H1 (cell line): ENCODE measurements around the gene UBE2A. TPM values are rescaled to one million over a fixed set of nuclear protein-coding genes. Genes with fewer than 3 reads are reported as not detected.

Source experiments
- CTCF ChIA-PET: fragments of 300-600 bp; sonication (Branson Sonifier 250); formaldehyde crosslinking; loops from one replicate; lab custom pipeline; 2021; ENCODE audit not compliant: partially characterized antibody; lab: Charles Lee
- POLR2A ChIA-PET: fragments of 300-600 bp; sonication (Branson Sonifier 250); formaldehyde crosslinking; loops from one replicate; lab custom pipeline; 2021; ENCODE audit warnings: inconsistent platforms; ENCODE audit not compliant: partially characterized antibody; lab: Charles Lee
- DNase-seq, 2 experiments: peaks; one replicate each; pipeline versions ENCODE4 v3.0.0 to v3.0.0-alpha.2; 2010 to 2022; ENCODE audit warnings: low spot score in 2 of 2, low read depth in 1 of 2, mixed read lengths in 1 of 2
- FAIRE-seq: peaks from 2 replicates; lab custom pipeline; 2011; peaks lifted over from hg19 to GRCh38; lab: Jason Lieb, UNC
- H2AFZ ChIP-seq: 2 replicates; pipeline ENCODE4 v1.8.1; 2012; ENCODE audit warnings: low read length, inconsistent platforms
- H2AK5ac ChIP-seq: 2 replicates; pipeline ENCODE4 v1.6.1; 2013; ENCODE audit warnings: low read depth, low read length
- H2BK120ac ChIP-seq: replicated peaks from 2 replicates; pipeline ENCODE3; 2013; ENCODE audit warnings: low read depth, low read length, inconsistent platforms
- H2BK12ac ChIP-seq: 2 replicates; pipeline ENCODE4 v1.6.1; 2013; ENCODE audit warnings: low read depth, low read length
- H2BK15ac ChIP-seq: 2 replicates; pipeline ENCODE4 v1.6.1; 2013; ENCODE audit warnings: low read length
- H2BK20ac ChIP-seq: 2 replicates; pipeline ENCODE4 v1.6.1; 2013; ENCODE audit warnings: low read length
- H2BK5ac ChIP-seq: 2 replicates; pipeline ENCODE4 v1.6.1; 2013; ENCODE audit warnings: low read depth, low read length
- H3K14ac ChIP-seq: 2 replicates; pipeline ENCODE4 v1.6.1; 2013; ENCODE audit warnings: inconsistent platforms; ENCODE audit not compliant: insufficient read length
- H3K18ac ChIP-seq: 2 replicates; pipeline ENCODE4 v1.6.1; 2013; ENCODE audit warnings: low read length; ENCODE audit errors: extremely low read depth
- H3K23ac ChIP-seq: 2 replicates; pipeline ENCODE4 v1.6.1; 2013; ENCODE audit warnings: inconsistent platforms; ENCODE audit not compliant: insufficient read length
- H3K23me2 ChIP-seq: 2 replicates; pipeline ENCODE4 v1.6.1; 2013; ENCODE audit warnings: low read depth, low read length
- H3K27ac ChIP-seq: 2 replicates; pipeline ENCODE4 v1.6.1; 2011; ENCODE audit warnings: low read depth, low read length, inconsistent platforms
- H3K27me3 ChIP-seq, 4 experiments: replicated peaks in 1 of 4; 1 replicate in 1 of 4; 2 replicates in 3 of 4; pipeline versions ENCODE4 v1.6.1 to v1.8.1; 2011 to 2013; ENCODE audit warnings: low read length in 3 of 4, mild to moderate bottlenecking in 3 of 4, inconsistent platforms in 2 of 4, mixed read lengths in 2 of 4, moderate library complexity in 1 of 4; ENCODE audit not compliant: control insufficient read depth in 3 of 4, insufficient read depth in 3 of 4; ENCODE audit errors: extremely low read depth in 1 of 4
- H3K36me3 ChIP-seq, 4 experiments: 2 replicates each; pipeline versions ENCODE4 v1.6.1 to v1.8.1; 2011 to 2013; ENCODE audit warnings: mild to moderate bottlenecking in 4 of 4, low read length in 3 of 4, moderate library complexity in 2 of 4, control low read depth in 1 of 4, inconsistent platforms in 1 of 4; ENCODE audit not compliant: insufficient read depth in 4 of 4, control insufficient read depth in 2 of 4
- H3K4ac ChIP-seq: replicated peaks from 2 replicates; pipeline ENCODE3; 2013; ENCODE audit warnings: low read length, low read depth, mixed read lengths, inconsistent platforms; ENCODE audit not compliant: insufficient read length
- H3K4me1 ChIP-seq, 4 experiments: replicated peaks in 1 of 4; 1 replicate in 1 of 4; 2 replicates in 3 of 4; pipeline versions ENCODE4 v1.6.1 to v1.8.1; 2011 to 2013; ENCODE audit warnings: low read length in 3 of 4, inconsistent platforms in 2 of 4, mixed read lengths in 1 of 4; ENCODE audit not compliant: insufficient read depth in 4 of 4, control insufficient read depth in 3 of 4
- H3K4me2 ChIP-seq, 2 experiments: 2 replicates each; pipeline versions ENCODE4 v1.6.1 to v1.8.1; 2011 to 2013; ENCODE audit warnings: low read depth in 2 of 2, low read length in 2 of 2, control low read depth in 1 of 2, inconsistent platforms in 1 of 2, mild to moderate bottlenecking in 1 of 2; ENCODE audit not compliant: insufficient read depth in 1 of 2
- H3K4me3 ChIP-seq, 4 experiments: fragments of 200-600, 300-600 bp in 1 of 4; sonication (generic), shearing (Covaris generic), sonication (Bioruptor Twin) in 1 of 4; 2 replicates each; pipeline versions ENCODE4 v1.5.1 to v1.8.1; 2011 to 2016; ENCODE audit warnings: low read length in 4 of 4, low read depth in 3 of 4, control low read depth in 2 of 4, inconsistent platforms in 2 of 4, mild to moderate bottlenecking in 2 of 4, mixed read lengths in 1 of 4, moderate library complexity in 1 of 4; ENCODE audit not compliant: insufficient read depth in 2 of 4; ENCODE audit errors: extremely low read depth in 1 of 4
- H3K56ac ChIP-seq: replicated peaks from 2 replicates; pipeline ENCODE3; 2013; ENCODE audit warnings: low read depth, mild to moderate bottlenecking, mixed read lengths, low read length, inconsistent platforms; ENCODE audit not compliant: insufficient read length
- H3K79me1 ChIP-seq: 2 replicates; pipeline ENCODE4 v1.6.1; 2013; ENCODE audit warnings: low read depth, low read length, control low read depth
- H3K79me2 ChIP-seq, 2 experiments: 2 replicates each; pipeline versions ENCODE4 v1.6.1 to v1.8.1; 2012 to 2013; ENCODE audit warnings: low read length in 2 of 2, mild to moderate bottlenecking in 2 of 2, inconsistent platforms in 1 of 2; ENCODE audit not compliant: insufficient read depth in 2 of 2, control insufficient read depth in 1 of 2
- H3K9ac ChIP-seq, 4 experiments: replicated peaks in 1 of 4; 1 replicate in 1 of 4; 2 replicates in 3 of 4; pipeline versions ENCODE4 v1.6.1 to v1.8.1; 2011 to 2013; ENCODE audit warnings: low read depth in 3 of 4, low read length in 3 of 4, control low read depth in 2 of 4, mild to moderate bottlenecking in 2 of 4, moderate library complexity in 2 of 4, inconsistent platforms in 1 of 4; ENCODE audit errors: extremely low read depth in 1 of 4
- H3K9me3 ChIP-seq, 2 experiments: 2 replicates each; pipeline versions ENCODE4 v1.6.1 to v1.8.1; 2012 to 2013; ENCODE audit warnings: mild to moderate bottlenecking in 2 of 2, moderate library complexity in 2 of 2, control low read depth in 1 of 2, inconsistent platforms in 1 of 2, low read depth in 1 of 2, low read length in 1 of 2, mixed read lengths in 1 of 2; ENCODE audit not compliant: insufficient read depth in 2 of 2
- H4K20me1 ChIP-seq, 2 experiments: replicated peaks in 1 of 2; 2 replicates each; pipeline versions ENCODE3 to v1.8.1; 2011 to 2013; ENCODE audit warnings: inconsistent platforms in 2 of 2, low read length in 2 of 2, mild to moderate bottlenecking in 1 of 2; ENCODE audit not compliant: insufficient read depth in 2 of 2, control insufficient read depth in 1 of 2
- H4K5ac ChIP-seq: 2 replicates; pipeline ENCODE4 v1.6.1; 2013; ENCODE audit warnings: low read length, low read depth, mixed read lengths, inconsistent platforms; ENCODE audit not compliant: insufficient read length
- H4K8ac ChIP-seq: 2 replicates; pipeline ENCODE4 v1.8.0; 2013; ENCODE audit warnings: mild to moderate bottlenecking, moderate library complexity, low read length, inconsistent platforms; ENCODE audit not compliant: insufficient read depth; ENCODE audit errors: extremely low read depth
- H4K91ac ChIP-seq: replicated peaks from 2 replicates; pipeline ENCODE3; 2013; ENCODE audit warnings: low read length, mixed read lengths, inconsistent platforms; ENCODE audit not compliant: insufficient read length
- EGR1 ChIP-seq: IDR thresholded peaks from 2 replicates; pipeline ENCODE4 v1.6.1; 2011; ENCODE audit warnings: low read depth, low read length, borderline replicate concordance
- GABPA ChIP-seq: IDR thresholded peaks from 2 replicates; pipeline ENCODE4 v1.6.1; 2011; ENCODE audit warnings: mild to moderate bottlenecking, low read length, moderate library complexity, borderline replicate concordance; ENCODE audit not compliant: insufficient read depth
- HDAC2 ChIP-seq, 2 experiments: fragments of 300-600 bp in 1 of 2; sonication (generic) in 1 of 2; IDR thresholded peaks; 2 replicates each; pipeline ENCODE4 v1.6.1; 2011 to 2012; ENCODE audit warnings: low read depth in 2 of 2, low read length in 2 of 2, mild to moderate bottlenecking in 2 of 2, moderate library complexity in 2 of 2, borderline replicate concordance in 1 of 2, inconsistent platforms in 1 of 2
- NRF1 ChIP-seq: IDR thresholded peaks from 2 replicates; pipeline ENCODE4 v1.6.1; 2011; ENCODE audit warnings: mild to moderate bottlenecking, low read depth, low read length, improper control_type of control experiment
- SIRT6 ChIP-seq: IDR thresholded peaks from one replicate; pipeline ENCODE4 v1.7.1; 2012; ENCODE audit warnings: low read length, inconsistent platforms
- SIX5 ChIP-seq: IDR thresholded peaks from 2 replicates; pipeline ENCODE4 v1.6.1; 2011; ENCODE audit warnings: mild to moderate bottlenecking, low read depth, low read length
- TAF1 ChIP-seq: IDR thresholded peaks from 2 replicates; pipeline ENCODE4 v1.6.1; 2011; ENCODE audit warnings: mild to moderate bottlenecking, low read depth, low read length
- TAF7 ChIP-seq: optimal IDR thresholded peaks from 2 replicates; pipeline ENCODE3; 2011; ENCODE audit warnings: low read depth, mild to moderate bottlenecking, inconsistent platforms, low read length, moderate library complexity, borderline replicate concordance
- polyA plus RNA-seq, 7 experiments: library from polyadenylated mRNA; depleted of rRNA in 3 of 7; stranded (reverse) in 5 of 7; unstranded in 2 of 7; fragments of >200 nt in 5 of 7; fragments of 200-250 nt in 2 of 7; gene quantifications; 1 replicate in 5 of 7; 2 replicates in 1 of 7; 4 replicates in 1 of 7; pipeline versions ENCODE4 v1.2.1 to v1.2.3, GENCODE V29; 2011 to 2013; ENCODE audit warnings: missing spikeins in 2 of 7, mixed read lengths in 2 of 7
- total RNA-seq: library from RNA; stranded (reverse); fragmentation: NEBNext Ultra II Directional; extraction: Animal tissue kit (Norgen Biotek cat#: 25700); gene quantifications from 2 replicates; pipeline ENCODE4 v1.2.1, GENCODE V29; 2021

The UBE2A gene
- total and polyA plus RNA-seq, 2 of the 8 experiments (the other 6 are each of a cell fraction or from before 2014, with no cell fraction given), result 24.8 to 43.9 TPM

DNA sequence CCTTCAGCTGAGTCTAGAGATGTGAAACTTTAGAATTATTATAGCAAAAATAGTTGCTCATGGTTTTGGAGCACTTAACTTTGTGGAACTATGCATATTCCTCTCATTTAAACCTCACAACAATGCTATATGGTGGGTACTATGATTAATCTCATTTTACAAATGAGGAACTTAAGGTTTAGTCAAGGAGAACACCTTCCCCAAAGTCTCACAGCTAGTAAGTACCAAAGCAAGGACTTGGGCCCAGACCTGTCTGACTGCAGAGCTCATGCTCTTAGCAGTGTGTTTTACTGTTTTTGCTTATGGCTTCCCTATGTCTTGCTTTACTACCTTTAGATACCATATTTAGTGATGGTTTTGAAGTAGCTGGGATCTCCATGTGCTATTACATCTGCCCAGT is 5.1 kb downstream of the UBE2A start:
- Histone ChIP-seq H2BK20ac (no peak overlapping the region), H3K18ac (no peak overlapping the region), H3K4me1 (peaks cover 0 to 4% (median 0%) of the 10 kb centered on the region in 4 experiments; a peak in 1 of 7 replicates), H2BK12ac (no peak overlapping the region), H2AFZ (no peak overlapping the region), H3K4me2 (no peak overlapping the region), H2BK15ac (no peak overlapping the region), H3K23me2 (no peaks in the 10 kb centered on the region; the same call in 1 of the 2 replicates), H2BK5ac (no peak overlapping the region), H3K27ac (no peak overlapping the region), H4K5ac (no peak overlapping the region), H3K27me3 (no peaks in the 10 kb centered on the region), H3K56ac (no peak overlapping the region), H3K79me2 (peaks cover 0 to 8% of the 10 kb centered on the region in 2 experiments; a peak in 2 of 4 replicates), H2AK5ac (no peak overlapping the region), H2BK120ac (no peak overlapping the region), H3K4me3 (no peak overlapping the region), H3K36me3 (peaks cover 0 to 16% (median 0%) of the 10 kb centered on the region in 4 experiments; a peak in 2 of 8 replicates), H3K9ac (no peak overlapping the region), H3K4ac (no peak overlapping the region), H3K14ac (no peak overlapping the region), H4K20me1 (no peaks in the 10 kb centered on the region), H3K23ac (no peak overlapping the region), H4K91ac (no peak overlapping the region), H4K8ac (no peak overlapping the region), H3K79me1 (no peaks in the 10 kb centered on the region), H3K9me3 (no peaks in the 10 kb centered on the region)
- ChIA-PET POLR2A (interaction anchor here (0.7 to 1.0 kb wide), 2 partner anchors 8 to 211 kb away, joined by 3 to 4 read pairs; no protein-coding TSS in a partner anchor), CTCF (interaction anchor here (1.8 kb wide), 1 partner anchor 151 kb away, joined by 4 read pairs; no protein-coding TSS in a partner anchor)
- no peak for DNase-seq
- TF ChIP-seq GABPA (no peak), EGR1 (no peak), SIX5 (no peak), TAF1 (no peak), NRF1 (no peak), TAF7 (no peak), HDAC2 (IDR thresholded peaks at IDR 0.05; ENCODE audit: borderline replicate concordance in 1 of 2, low read depth in 2 of 2, low read length in 2 of 2) (no peak), SIRT6 (no peak)
- FAIRE-seq, result no peak
